Stimulated activated CD4-positive, alpha-beta T cell treated with anti-CD3 and anti-CD28 coated beads, TNF-alpha, amount 100 ng/mL, for 4 hours (primary cell): Measurements from ENCODE around the gene AKT3.
"Not testable (repeated sequence)": the region's sequence is repeated elsewhere in the genome, so short reads cannot be mapped to it uniquely, and the experiment has no call there.

Source experiments
- DNase-seq, 3 experiments: peaks; one replicate each; pipeline ENCODE4 v3.0.0-alpha.2; 2020; ENCODE audit warnings: low read depth in 3 of 3

Gene AKT3

GRCh38 chr1:243601720-243602119, 248.3 kb downstream of the AKT3 start:
- no peak for DNase-seq

GRCh38 chr1:243598433-243598832, 251.6 kb downstream of the AKT3 start:
- peak in 1 of 3 experiments; percentile 11 for DNase-seq

- no peak for DNase-seq
These were observed 252.7 kb downstream of the AKT3 start for GRCh38 chr1:243597383-243597782.

- peak in 1 of 3 experiments; percentile 5 for DNase-seq
These were observed 253.5 kb downstream of the AKT3 start for GRCh38 chr1:243596431-243597062.

- DNase-seq: no peak
These were observed 254.4 kb downstream of the AKT3 start for GRCh38 chr1:243595527-243596210.

- no peak for DNase-seq
These were observed 255.6 kb downstream of the AKT3 start for GRCh38 chr1:243594455-243594854.

GRCh38 chr1:243589286-243589685, 260.8 kb downstream of the AKT3 start:
- not testable (repeated sequence) for DNase-seq

GRCh38 chr1:243587823-243588560, 262.1 kb downstream of the AKT3 start:
- no peak for DNase-seq

GRCh38 chr1:243587285-243587684, 262.8 kb downstream of the AKT3 start:
- no peak for DNase-seq

- DNase-seq: no peak
These were observed 264.1 kb downstream of the AKT3 start for GRCh38 chr1:243585982-243586381.

- no peak for DNase-seq
These were observed 267.7 kb downstream of the AKT3 start for GRCh38 chr1:243582326-243582725.

GRCh38 chr1:243580984-243581383, 269.1 kb downstream of the AKT3 start:
- DNase-seq: no peak

GRCh38 chr1:243580072-243580471, 270.0 kb downstream of the AKT3 start:
- no peak for DNase-seq

GRCh38 chr1:243575070-243575469, 275.0 kb downstream of the AKT3 start:
- DNase-seq: no peak

GRCh38 chr1:243572940-243573339, 277.1 kb downstream of the AKT3 start:
- DNase-seq: no peak

GRCh38 chr1:243568793-243569192, 281.2 kb downstream of the AKT3 start:
- DNase-seq: no peak

GRCh38 chr1:243564814-243565213, 285.2 kb downstream of the AKT3 start:
- DNase-seq: no peak

GRCh38 chr1:243563732-243564131, 286.3 kb downstream of the AKT3 start:
- DNase-seq: no peak

- DNase-seq: no peak
These were observed 287.6 kb downstream of the AKT3 start for GRCh38 chr1:243562473-243562872.

GRCh38 chr1:243561588-243562319, 288.3 kb downstream of the AKT3 start:
- no peak for DNase-seq

GRCh38 chr1:243559575-243560162, 290.4 kb downstream of the AKT3 start:
- DNase-seq: no peak

GRCh38 chr1:243558576-243558975, 291.5 kb downstream of the AKT3 start:
- no peak for DNase-seq
